GM23338 (cell line): Measurements from ENCODE around the gene SLC2A13. TPM values are rescaled to one million over a fixed set of nuclear protein-coding genes. Genes with fewer than 3 reads are reported as not detected.

Experiments used
- ATAC-seq: fragments of 200-7000 bp; cut with Tn5 transposase; 3 replicates; pipeline ENCODE4 v1.9.1; 2020
- DNase-seq: peaks from one replicate; pipeline ENCODE4 v3.0.0-alpha.2; 2015; ENCODE audit warnings: low spot score
- H2AFZ ChIP-seq: fragments of 200-600 bp; sonication (generic); 2 replicates; pipeline ENCODE4 v1.8.0; 2016; ENCODE audit warnings: antibody characterized with exemption, mild to moderate bottlenecking, moderate library complexity
- H3F3A ChIP-seq: fragments of 200-600 bp; sonication (generic); replicated peaks from 2 replicates; pipeline ENCODE4 v1.8.0; 2017; ENCODE audit warnings: antibody characterized with exemption, mixed run types, low read depth
- H3K27ac ChIP-seq: fragments of 200-600 bp; sonication (generic); 2 replicates; pipeline ENCODE4 v1.6.1; 2016; ENCODE audit warnings: low read depth
- H3K27me3 ChIP-seq: fragments of 200-600 bp; sonication (generic); 2 replicates; pipeline ENCODE4 v1.8.0; 2016; ENCODE audit warnings: mild to moderate bottlenecking, mixed run types, moderate library complexity; ENCODE audit not compliant: insufficient read depth
- H3K36me3 ChIP-seq: fragments of 200-600 bp; sonication (generic); 2 replicates; pipeline ENCODE4 v1.8.0; 2016; ENCODE audit warnings: mild to moderate bottlenecking; ENCODE audit not compliant: insufficient read depth
- H3K4me1 ChIP-seq: fragments of 200-600 bp; sonication (generic); 2 replicates; pipeline ENCODE4 v1.8.0; 2016; ENCODE audit warnings: mild to moderate bottlenecking, moderate library complexity; ENCODE audit not compliant: insufficient read depth
- H3K4me2 ChIP-seq: fragments of 200-600 bp; sonication (generic); 2 replicates; pipeline ENCODE4 v1.7.1; 2017; ENCODE audit warnings: mixed run types
- H3K4me3 ChIP-seq: fragments of 200-600 bp; sonication (generic); 2 replicates; pipeline ENCODE4 v1.6.1; 2016; ENCODE audit warnings: mixed run types
- H3K79me2 ChIP-seq: fragments of 200-600 bp; sonication (generic); replicated peaks from 2 replicates; pipeline ENCODE4 v1.8.0; 2017; ENCODE audit warnings: mild to moderate bottlenecking; ENCODE audit not compliant: insufficient read depth
- H3K9me2 ChIP-seq: fragments of 200-600 bp; sonication (generic); 2 replicates; pipeline ENCODE4 v1.8.0; 2017; ENCODE audit not compliant: insufficient read depth
- H4K20me1 ChIP-seq: fragments of 200-600 bp; sonication (generic); replicated peaks from 2 replicates; pipeline ENCODE4 v1.8.0; 2017; ENCODE audit warnings: mild to moderate bottlenecking; ENCODE audit not compliant: insufficient read depth
- H3K27ac Mint-ChIP-seq: 2 replicates; pipeline ENCODE4 v1.8.0; 2020; ENCODE audit warnings: inconsistent platforms, mild to moderate bottlenecking, moderate library complexity, mixed read lengths
- H3K27me3 Mint-ChIP-seq: 3 replicates; pipeline ENCODE4 v1.8.0; 2022; ENCODE audit warnings: low read depth, mild to moderate bottlenecking, moderate library complexity, mixed read lengths, inconsistent platforms; ENCODE audit not compliant: insufficient read depth, poor library complexity
- H3K36me3 Mint-ChIP-seq: 3 replicates; pipeline ENCODE4 v1.8.0; 2021; ENCODE audit warnings: low read depth, mild to moderate bottlenecking, inconsistent platforms, moderate library complexity, mixed read lengths
- H3K4me1 Mint-ChIP-seq: 3 replicates; pipeline ENCODE4 v1.8.0; 2020; ENCODE audit warnings: mild to moderate bottlenecking, inconsistent platforms, mixed read lengths
- H3K4me3 Mint-ChIP-seq: 3 replicates; pipeline ENCODE4 v1.8.0; 2021; ENCODE audit warnings: moderate library complexity, mild to moderate bottlenecking, inconsistent platforms, mixed read lengths
- H3K9me3 Mint-ChIP-seq: 3 replicates; pipeline ENCODE4 v1.8.0; 2020; ENCODE audit warnings: moderate library complexity, mild to moderate bottlenecking, inconsistent platforms, mixed read lengths
- EZH2phosphoT487 ChIP-seq: fragments of 200-600 bp; sonication (generic); IDR thresholded peaks from one replicate; pipeline ENCODE4 v1.8.1; 2018; ENCODE audit warnings: antibody characterized with exemption; ENCODE audit not compliant: unreplicated experiment
- NANOG ChIP-seq: IDR thresholded peaks from 2 replicates; pipeline ENCODE4 v1.6.1; 2016; ENCODE audit warnings: antibody characterized with exemption, borderline replicate concordance
- STAT1 ChIP-seq: IDR thresholded peaks from one replicate; pipeline ENCODE4 v1.6.1; 2016; ENCODE audit warnings: antibody characterized with exemption; ENCODE audit not compliant: unreplicated experiment
- ZNF114 ChIP-seq: fragments of 250-450 bp; sonication (Bioruptor Pico); IDR thresholded peaks from 2 replicates; pipeline ENCODE4 v1.5.0; 2020; ENCODE audit warnings: mild to moderate bottlenecking, moderate library complexity
- ZNF331 ChIP-seq: fragments of 250-450 bp; sonication (Bioruptor Pico); IDR thresholded peaks from 2 replicates; pipeline ENCODE4 v1.5.0; 2020; ENCODE audit warnings: low read depth, mild to moderate bottlenecking, moderate library complexity
- polyA plus RNA-seq: library from polyadenylated mRNA; unstranded; fragments of >200 nt; fragmentation: Nextera tagmentation; extraction: Ambion mirVana; gene quantifications from 2 replicates; pipeline ENCODE4 v1.2.1, GENCODE V29; 2016
- total RNA-seq: library from RNA; depleted of rRNA; stranded (reverse); fragments of >200 nt; shearing (Covaris generic); gene quantifications from 2 replicates; pipeline ENCODE4 v1.2.3, GENCODE V29; 2014
- TF ChIP-seq, protein P1 (sequence below), 2 experiments: fragments of 200-600 bp in 1 of 2; sonication (generic) in 1 of 2; conservative IDR thresholded peaks; 2 replicates each; pipeline versions ENCODE4 v1.5.1 to v1.6.1; 2016 to 2017; ENCODE audit warnings: antibody characterized with exemption in 2 of 2, low read depth in 2 of 2, mild to moderate bottlenecking in 2 of 2, moderate library complexity in 1 of 2
- TF ChIP-seq, protein P2 (sequence below): IDR thresholded peaks from one replicate; pipeline ENCODE4 v1.6.1; 2018; ENCODE audit warnings: antibody characterized with exemption; ENCODE audit not compliant: unreplicated experiment

Gene SLC2A13
- total and polyA plus RNA-seq, 2 experiments from 2014 or later, result 6.8 to 22.7 TPM

DNA sequence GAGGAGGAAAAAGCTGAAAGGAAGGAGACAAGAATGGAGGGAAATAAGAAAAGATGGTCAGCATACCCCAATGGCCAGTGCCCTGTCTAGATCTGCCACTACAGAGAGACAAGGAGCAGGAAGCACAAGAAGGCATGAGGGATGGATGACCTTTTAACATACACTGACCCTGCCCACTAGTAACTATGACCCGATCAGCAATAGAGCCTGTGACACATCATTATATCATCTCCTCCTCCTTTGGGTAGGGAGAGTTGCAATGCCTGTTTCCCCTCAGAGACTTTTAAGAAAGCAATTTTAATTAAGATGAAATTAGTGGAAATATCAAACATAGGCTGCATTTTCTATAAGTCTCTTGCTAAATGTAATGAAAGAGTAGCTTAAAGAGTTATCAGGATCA, 4.7 kb upstream of the SLC2A13 start (continued):
- TF ChIP-seq ZNF114 (no peak), NANOG (no peak), STAT1 (no peak)

DNA sequence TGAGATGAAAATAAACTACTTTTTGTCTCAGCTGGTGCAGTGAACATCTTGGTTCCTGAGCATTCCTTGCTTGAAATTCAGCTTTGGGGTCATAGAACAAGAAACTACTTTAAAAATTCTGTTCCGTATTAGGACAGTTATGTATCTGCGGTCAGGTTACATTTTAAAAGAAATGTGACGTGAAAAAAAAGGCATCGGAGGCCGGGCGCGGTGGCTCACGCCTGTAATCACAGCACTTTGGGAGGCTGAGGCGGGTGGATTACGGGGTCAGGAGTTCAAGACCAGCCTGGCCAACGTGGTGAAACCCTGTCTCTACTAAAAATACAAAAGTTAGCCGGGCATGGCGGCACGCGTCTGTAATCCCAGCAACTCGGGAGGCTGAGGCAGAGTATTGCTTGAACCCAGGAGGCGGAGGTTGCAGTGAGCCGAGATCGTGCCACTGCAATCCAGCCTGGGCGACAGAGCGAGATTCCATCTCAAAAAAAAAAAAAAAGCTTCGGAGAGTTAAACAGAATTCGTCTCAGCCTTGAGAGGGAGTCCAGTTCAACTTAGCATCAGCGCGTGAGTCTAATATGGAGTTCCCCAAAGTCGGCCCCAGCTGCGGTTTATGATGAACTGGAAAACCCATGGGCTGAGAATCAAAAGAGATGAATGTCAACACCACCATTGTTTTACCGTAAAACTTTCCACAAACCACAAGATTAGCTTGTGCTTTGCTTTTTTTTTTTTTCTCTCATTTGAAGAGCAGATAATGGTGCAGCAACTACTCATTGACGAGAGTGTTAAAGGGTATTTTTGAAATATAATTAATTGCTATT, 2.1 kb upstream of the SLC2A13 start:
- Mint-ChIP-seq H3K9me3 (peaks cover 4% of the 10 kb centered on the region; the same call in 1 of the 3 replicates), H3K27me3 (peaks cover 17% of the 10 kb centered on the region), H3K27ac (no peak overlapping the region), H3K4me1 (peaks cover 27% of the 10 kb centered on the region), H3K4me3 (no peak overlapping the region), H3K36me3 (no peaks in the 10 kb centered on the region; the same call in 2 of the 3 replicates)
- peaks cover 12% of the 10 kb centered on the region for H3K27me3 ChIP-seq
- H3K4me2 ChIP-seq, result no peak overlapping the region
- DNase-seq, result no peak
- no peak overlapping the region for H3K4me3 ChIP-seq
- no peaks in the 10 kb centered on the region for H3K9me2 ChIP-seq
- TF ChIP-seq, protein P1, sequence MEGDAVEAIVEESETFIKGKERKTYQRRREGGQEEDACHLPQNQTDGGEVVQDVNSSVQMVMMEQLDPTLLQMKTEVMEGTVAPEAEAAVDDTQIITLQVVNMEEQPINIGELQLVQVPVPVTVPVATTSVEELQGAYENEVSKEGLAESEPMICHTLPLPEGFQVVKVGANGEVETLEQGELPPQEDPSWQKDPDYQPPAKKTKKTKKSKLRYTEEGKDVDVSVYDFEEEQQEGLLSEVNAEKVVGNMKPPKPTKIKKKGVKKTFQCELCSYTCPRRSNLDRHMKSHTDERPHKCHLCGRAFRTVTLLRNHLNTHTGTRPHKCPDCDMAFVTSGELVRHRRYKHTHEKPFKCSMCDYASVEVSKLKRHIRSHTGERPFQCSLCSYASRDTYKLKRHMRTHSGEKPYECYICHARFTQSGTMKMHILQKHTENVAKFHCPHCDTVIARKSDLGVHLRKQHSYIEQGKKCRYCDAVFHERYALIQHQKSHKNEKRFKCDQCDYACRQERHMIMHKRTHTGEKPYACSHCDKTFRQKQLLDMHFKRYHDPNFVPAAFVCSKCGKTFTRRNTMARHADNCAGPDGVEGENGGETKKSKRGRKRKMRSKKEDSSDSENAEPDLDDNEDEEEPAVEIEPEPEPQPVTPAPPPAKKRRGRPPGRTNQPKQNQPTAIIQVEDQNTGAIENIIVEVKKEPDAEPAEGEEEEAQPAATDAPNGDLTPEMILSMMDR (conservative IDR thresholded peaks at IDR 0.05; ENCODE audit: low read depth in 2 of 2), result no peak
- TF ChIP-seq, protein P2, sequence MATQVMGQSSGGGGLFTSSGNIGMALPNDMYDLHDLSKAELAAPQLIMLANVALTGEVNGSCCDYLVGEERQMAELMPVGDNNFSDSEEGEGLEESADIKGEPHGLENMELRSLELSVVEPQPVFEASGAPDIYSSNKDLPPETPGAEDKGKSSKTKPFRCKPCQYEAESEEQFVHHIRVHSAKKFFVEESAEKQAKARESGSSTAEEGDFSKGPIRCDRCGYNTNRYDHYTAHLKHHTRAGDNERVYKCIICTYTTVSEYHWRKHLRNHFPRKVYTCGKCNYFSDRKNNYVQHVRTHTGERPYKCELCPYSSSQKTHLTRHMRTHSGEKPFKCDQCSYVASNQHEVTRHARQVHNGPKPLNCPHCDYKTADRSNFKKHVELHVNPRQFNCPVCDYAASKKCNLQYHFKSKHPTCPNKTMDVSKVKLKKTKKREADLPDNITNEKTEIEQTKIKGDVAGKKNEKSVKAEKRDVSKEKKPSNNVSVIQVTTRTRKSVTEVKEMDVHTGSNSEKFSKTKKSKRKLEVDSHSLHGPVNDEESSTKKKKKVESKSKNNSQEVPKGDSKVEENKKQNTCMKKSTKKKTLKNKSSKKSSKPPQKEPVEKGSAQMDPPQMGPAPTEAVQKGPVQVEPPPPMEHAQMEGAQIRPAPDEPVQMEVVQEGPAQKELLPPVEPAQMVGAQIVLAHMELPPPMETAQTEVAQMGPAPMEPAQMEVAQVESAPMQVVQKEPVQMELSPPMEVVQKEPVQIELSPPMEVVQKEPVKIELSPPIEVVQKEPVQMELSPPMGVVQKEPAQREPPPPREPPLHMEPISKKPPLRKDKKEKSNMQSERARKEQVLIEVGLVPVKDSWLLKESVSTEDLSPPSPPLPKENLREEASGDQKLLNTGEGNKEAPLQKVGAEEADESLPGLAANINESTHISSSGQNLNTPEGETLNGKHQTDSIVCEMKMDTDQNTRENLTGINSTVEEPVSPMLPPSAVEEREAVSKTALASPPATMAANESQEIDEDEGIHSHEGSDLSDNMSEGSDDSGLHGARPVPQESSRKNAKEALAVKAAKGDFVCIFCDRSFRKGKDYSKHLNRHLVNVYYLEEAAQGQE, result no peak
- TF ChIP-seq EZH2phosphoT487 (no peak), STAT1 (no peak), ZNF331 (CRISPR knock-in tag) (no peak)
- no peaks in the 10 kb centered on the region for H3F3A ChIP-seq
- peaks cover 27% of the 10 kb centered on the region for H3K4me1 ChIP-seq
- ATAC-seq, result no peak
- H3K27ac ChIP-seq, result no peak overlapping the region
- no peak overlapping the region for H2AFZ ChIP-seq
- H3K36me3 ChIP-seq, result no peaks in the 10 kb centered on the region
- H4K20me1 ChIP-seq, result peaks cover 15% of the 10 kb centered on the region; the same call in 1 of the 2 replicates
- H3K79me2 ChIP-seq, result peaks cover 17% of the 10 kb centered on the region
